Measurements from ENCODE around the gene SLC38A3. TPM values are rescaled to one million over a fixed set of nuclear protein-coding genes. Genes with fewer than 3 reads are reported as not detected.
"Not testable (repeated sequence)": the region's sequence is repeated elsewhere in the genome, so short reads cannot be mapped to it uniquely, and the experiment has no call there.

Gene SLC38A3
- total and polyA plus RNA-seq, 9 of the 15 experiments (the other 6 are each of a cell fraction or from before 2014, with no cell fraction given): 0.09 to 0.38 (median 0.16) TPM; not detected in 6

DNA sequence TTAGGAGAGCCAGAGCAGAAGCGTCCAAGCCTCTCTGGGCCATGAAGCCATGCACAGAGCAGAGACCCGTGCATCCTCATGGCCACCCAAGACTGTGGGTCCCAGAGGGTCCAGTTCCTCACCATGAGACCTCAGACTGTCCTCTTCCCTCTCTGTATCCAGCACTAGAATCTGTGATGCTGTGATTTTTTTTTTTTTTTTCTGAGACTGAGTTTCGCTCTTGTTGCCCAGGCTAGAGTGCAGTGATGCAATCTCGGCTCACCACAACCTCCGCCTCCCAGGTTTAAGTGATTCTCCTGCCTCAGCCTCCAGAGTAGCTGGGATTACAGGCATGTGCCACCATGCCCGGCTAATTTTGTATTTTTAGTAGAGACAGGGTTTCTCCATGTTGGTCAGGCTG lies 39.7 kb downstream of the SLC38A3 start:
- ChIA-PET CTCF (ENCODE audit: low intra/inter-chr PET ratio) (interaction anchor here (2.7 kb wide), 1 partner anchor 17 kb away, joined by 26 read pairs; no protein-coding TSS in a partner anchor), POLR2A (interaction anchor here (1.0 kb wide), 1 partner anchor 320 kb away, joined by 3 read pairs; no protein-coding TSS in a partner anchor)
- H2AFZ ChIP-seq (ENCODE audit: low read depth, low read length); H3K9me1 ChIP-seq (ENCODE audit: control insufficient read depth, insufficient read depth, low read length); intact Hi-C loops (cut with micrococcal nuclease); H3K27ac ChIP-seq (ENCODE audit: extremely low read depth, low read depth, low read length); BruUV-seq (replicated peaks); H3K4me3 ChIP-seq; H4K20me1 ChIP-seq (replicated peaks; ENCODE audit: control insufficient read depth, insufficient read depth, low read length); H3K4me2 ChIP-seq (ENCODE audit: insufficient read depth, low read length); H3K36me3 ChIP-seq (ENCODE audit: control insufficient read depth, insufficient read depth, low read length); DNase-seq (ENCODE audit: extremely low read depth in 1 of 4, low spot score in 3 of 4); in situ Hi-C loops (cut with MboI); H3K27me3 ChIP-seq (ENCODE audit: control insufficient read depth in 2 of 2, insufficient read depth in 2 of 2, low read length in 2 of 2); FAIRE-seq; H3K9me3 ChIP-seq (replicated peaks; ENCODE audit: control insufficient read depth, insufficient read depth, low read depth, low read length); ATAC-seq; TF ChIP-seq CEBPG (CRISPR knock-in tag; IDR thresholded peaks at IDR 0.05): not testable (repeated sequence)
- 0 out of 4 replicates have a peak, but pooled peaks of 1 of the 2 experiments have one; percentile 13 for TF ChIP-seq CEBPG (tag; conservative IDR thresholded peaks at IDR 0.05 in 1 of 2, IDR thresholded peaks at IDR 0.05 in 1 of 2)
- TF ChIP-seq, protein P1, sequence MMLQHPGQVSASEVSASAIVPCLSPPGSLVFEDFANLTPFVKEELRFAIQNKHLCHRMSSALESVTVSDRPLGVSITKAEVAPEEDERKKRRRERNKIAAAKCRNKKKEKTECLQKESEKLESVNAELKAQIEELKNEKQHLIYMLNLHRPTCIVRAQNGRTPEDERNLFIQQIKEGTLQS (IDR thresholded peaks at IDR 0.05): peak; percentile 29; the same call in 1 of the 2 replicates
- TF ChIP-seq, protein P1 (CRISPR knock-in tag; conservative IDR thresholded peaks at IDR 0.05): not testable (repeated sequence)
- Histone ChIP-seq H3K4me1 (replicated peaks in 1 of 2; ENCODE audit: control insufficient read depth in 2 of 2, insufficient read depth in 2 of 2, low read length in 2 of 2) (peaks cover 42 to 51% of the 10 kb centered on the region in 2 experiments), H3K79me2 (ENCODE audit: control insufficient read depth, insufficient read depth, low read length) (peaks cover 29% of the 10 kb centered on the region), H3K9ac (ENCODE audit: insufficient read depth in 1 of 2, low read depth in 2 of 2, low read length in 2 of 2) (peak overlapping the region in 1 of 2 experiments; percentile 7; a peak in 1 of 4 replicates)
- WGBS (ENCODE audit: insufficient coverage, low coverage, missing lambda C conversion rate): 80% methylated on average over 5 of the region's 6 CpGs

Measured in K562 (cell line).